ENCODE measurements around the gene MACROD2.

DNA sequence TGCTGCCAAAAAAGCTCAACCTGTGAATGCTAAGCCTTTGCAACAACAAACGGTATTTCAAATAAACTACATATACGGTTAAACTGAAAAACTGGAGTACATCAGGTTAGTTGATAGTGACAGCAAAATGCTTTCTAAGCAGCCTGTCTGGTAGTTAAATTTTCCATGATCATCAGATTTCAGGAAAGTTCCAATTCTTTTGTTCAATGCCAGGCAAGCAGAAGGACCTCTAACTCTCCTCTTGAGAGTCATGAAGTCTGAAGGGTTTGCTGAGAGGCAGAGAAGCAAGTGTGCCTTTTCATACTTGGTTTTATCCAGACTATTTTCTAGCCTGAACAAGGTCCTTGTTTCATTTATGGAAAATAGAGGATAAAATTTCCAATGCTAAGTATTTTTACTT is 337.6 kb downstream of the MACROD2 start:
- TF ChIP-seq TAF1 (IDR thresholded peaks at IDR 0.05; ENCODE audit: low read depth) = no peak
- no peak for TF ChIP-seq EZH2 (IDR thresholded peaks at IDR 0.05; ENCODE audit: borderline replicate concordance, insufficient read depth, low read length, poor library complexity, severe bottlenecking)
- TF ChIP-seq, protein P1, sequence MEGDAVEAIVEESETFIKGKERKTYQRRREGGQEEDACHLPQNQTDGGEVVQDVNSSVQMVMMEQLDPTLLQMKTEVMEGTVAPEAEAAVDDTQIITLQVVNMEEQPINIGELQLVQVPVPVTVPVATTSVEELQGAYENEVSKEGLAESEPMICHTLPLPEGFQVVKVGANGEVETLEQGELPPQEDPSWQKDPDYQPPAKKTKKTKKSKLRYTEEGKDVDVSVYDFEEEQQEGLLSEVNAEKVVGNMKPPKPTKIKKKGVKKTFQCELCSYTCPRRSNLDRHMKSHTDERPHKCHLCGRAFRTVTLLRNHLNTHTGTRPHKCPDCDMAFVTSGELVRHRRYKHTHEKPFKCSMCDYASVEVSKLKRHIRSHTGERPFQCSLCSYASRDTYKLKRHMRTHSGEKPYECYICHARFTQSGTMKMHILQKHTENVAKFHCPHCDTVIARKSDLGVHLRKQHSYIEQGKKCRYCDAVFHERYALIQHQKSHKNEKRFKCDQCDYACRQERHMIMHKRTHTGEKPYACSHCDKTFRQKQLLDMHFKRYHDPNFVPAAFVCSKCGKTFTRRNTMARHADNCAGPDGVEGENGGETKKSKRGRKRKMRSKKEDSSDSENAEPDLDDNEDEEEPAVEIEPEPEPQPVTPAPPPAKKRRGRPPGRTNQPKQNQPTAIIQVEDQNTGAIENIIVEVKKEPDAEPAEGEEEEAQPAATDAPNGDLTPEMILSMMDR (IDR thresholded peaks at IDR 0.05; ENCODE audit: poor library complexity, severe bottlenecking) = no peak
- TF ChIP-seq EP300 (conservative IDR thresholded peaks at IDR 0.05; ENCODE audit: poor library complexity, severe bottlenecking) = no peak
- no peak for TF ChIP-seq POLR2AphosphoS5 (IDR thresholded peaks at IDR 0.05)
- no peak for TF ChIP-seq RAD21 (conservative IDR thresholded peaks at IDR 0.05)
- TF ChIP-seq MXI1 (conservative IDR thresholded peaks at IDR 0.05; ENCODE audit: poor library complexity, severe bottlenecking) = no peak
- TF ChIP-seq SMC3 (conservative IDR thresholded peaks at IDR 0.05; ENCODE audit: poor library complexity) = no peak
- TF ChIP-seq, protein P2, sequence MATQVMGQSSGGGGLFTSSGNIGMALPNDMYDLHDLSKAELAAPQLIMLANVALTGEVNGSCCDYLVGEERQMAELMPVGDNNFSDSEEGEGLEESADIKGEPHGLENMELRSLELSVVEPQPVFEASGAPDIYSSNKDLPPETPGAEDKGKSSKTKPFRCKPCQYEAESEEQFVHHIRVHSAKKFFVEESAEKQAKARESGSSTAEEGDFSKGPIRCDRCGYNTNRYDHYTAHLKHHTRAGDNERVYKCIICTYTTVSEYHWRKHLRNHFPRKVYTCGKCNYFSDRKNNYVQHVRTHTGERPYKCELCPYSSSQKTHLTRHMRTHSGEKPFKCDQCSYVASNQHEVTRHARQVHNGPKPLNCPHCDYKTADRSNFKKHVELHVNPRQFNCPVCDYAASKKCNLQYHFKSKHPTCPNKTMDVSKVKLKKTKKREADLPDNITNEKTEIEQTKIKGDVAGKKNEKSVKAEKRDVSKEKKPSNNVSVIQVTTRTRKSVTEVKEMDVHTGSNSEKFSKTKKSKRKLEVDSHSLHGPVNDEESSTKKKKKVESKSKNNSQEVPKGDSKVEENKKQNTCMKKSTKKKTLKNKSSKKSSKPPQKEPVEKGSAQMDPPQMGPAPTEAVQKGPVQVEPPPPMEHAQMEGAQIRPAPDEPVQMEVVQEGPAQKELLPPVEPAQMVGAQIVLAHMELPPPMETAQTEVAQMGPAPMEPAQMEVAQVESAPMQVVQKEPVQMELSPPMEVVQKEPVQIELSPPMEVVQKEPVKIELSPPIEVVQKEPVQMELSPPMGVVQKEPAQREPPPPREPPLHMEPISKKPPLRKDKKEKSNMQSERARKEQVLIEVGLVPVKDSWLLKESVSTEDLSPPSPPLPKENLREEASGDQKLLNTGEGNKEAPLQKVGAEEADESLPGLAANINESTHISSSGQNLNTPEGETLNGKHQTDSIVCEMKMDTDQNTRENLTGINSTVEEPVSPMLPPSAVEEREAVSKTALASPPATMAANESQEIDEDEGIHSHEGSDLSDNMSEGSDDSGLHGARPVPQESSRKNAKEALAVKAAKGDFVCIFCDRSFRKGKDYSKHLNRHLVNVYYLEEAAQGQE (IDR thresholded peaks at IDR 0.05; ENCODE audit: borderline replicate concordance) = no peak
